Measurements from ENCODE around the gene SYNRG.

Gene SYNRG

DNA sequence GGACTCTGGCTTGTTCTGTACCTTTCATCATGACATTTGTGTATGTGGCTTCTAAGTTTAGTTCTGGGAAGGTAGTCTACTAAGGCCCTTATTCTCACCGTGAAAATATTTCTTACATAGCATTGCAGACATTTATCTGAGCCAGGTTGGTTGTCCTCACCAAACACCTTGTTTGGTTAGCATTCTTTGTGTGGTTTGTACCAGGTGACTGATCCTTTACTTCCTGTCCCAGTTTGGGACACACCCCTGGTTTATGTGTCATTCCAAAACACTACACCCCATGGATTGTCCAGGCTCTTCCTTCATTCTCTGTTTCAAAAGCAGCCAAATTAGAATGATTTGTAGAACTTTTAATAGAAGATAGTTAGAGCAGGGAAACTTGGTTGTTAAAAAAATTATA lies 142.7 kb downstream of the SYNRG start:
- DNase-seq = no peak

DNA sequence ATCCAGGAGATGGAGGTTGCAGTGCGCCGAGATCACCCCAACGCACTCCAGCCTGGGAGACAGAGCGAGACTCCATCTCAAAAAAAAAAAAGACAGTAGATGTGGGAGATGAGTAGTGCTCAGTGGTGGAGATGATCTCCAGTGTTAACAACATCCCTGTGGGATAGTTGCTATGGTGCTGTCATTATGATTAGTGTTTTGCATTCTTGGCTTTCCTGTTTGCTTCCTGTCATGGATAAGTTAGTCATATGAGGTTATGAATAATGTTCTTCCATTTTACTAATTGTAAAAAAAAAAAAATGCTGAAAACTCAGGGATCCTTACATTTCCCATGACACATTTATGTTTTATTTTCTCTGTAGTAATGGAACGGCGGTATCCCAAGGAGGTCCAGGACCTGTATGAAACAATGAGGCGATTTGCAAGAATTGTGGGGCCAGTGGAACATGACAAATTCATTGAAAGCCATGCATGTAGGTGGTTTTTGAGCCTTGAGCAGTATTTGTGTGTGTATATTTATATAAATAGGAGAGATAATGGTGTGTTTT lies 144.1 kb downstream of the SYNRG start:
- DNase-seq = no peak

Measured in central memory CD4-positive, alpha-beta T cell (primary cell).